ENCODE measurements around the gene LPIN1.
A peak's percentile ranks its signal among the peaks of the same experiment; 100 is the strongest.

LPIN1 gene

GRCh38 chr2:11746376-11746806 is at the start of gene LPIN1:
LPIN1 (plus strand) TSS chr2:11746632; CDS start chr2:11765542, 18,910 bp downstream.
- peak; percentile 87 for DNase-seq (ENCODE audit: low read depth)

- no peak for DNase-seq (ENCODE audit: low read depth)
These were observed 49.7 kb upstream of the LPIN1 start for GRCh38 chr2:11696736-11697102.

GRCh38 chr2:11697103-11697871 is 49.1 kb upstream of the LPIN1 start:
- DNase-seq (ENCODE audit: low read depth) = no peak

GRCh38 chr2:11698009-11698922 is 48.2 kb upstream of the LPIN1 start:
- DNase-seq (ENCODE audit: low read depth) = no peak

GRCh38 chr2:11699686-11700670 is 46.5 kb upstream of the LPIN1 start:
- DNase-seq (ENCODE audit: low read depth) = no peak

GRCh38 chr2:11701206-11701605 is 45.2 kb upstream of the LPIN1 start:
- no peak for DNase-seq (ENCODE audit: low read depth)

GRCh38 chr2:11701751-11702301 is 44.6 kb upstream of the LPIN1 start:
- DNase-seq (ENCODE audit: low read depth) = no peak

- DNase-seq (ENCODE audit: low read depth) = no peak
These were observed 43.5 kb upstream of the LPIN1 start for GRCh38 chr2:11702946-11703345.

GRCh38 chr2:11703700-11704099 is 42.7 kb upstream of the LPIN1 start:
- no peak for DNase-seq (ENCODE audit: low read depth)

- DNase-seq (ENCODE audit: low read depth) = no peak
These were observed 41.4 kb upstream of the LPIN1 start for GRCh38 chr2:11705063-11705462.

GRCh38 chr2:11705711-11706110 is 40.7 kb upstream of the LPIN1 start:
- DNase-seq (ENCODE audit: low read depth) = no peak

- no peak for DNase-seq (ENCODE audit: low read depth)
These were observed 38.3 kb upstream of the LPIN1 start for GRCh38 chr2:11708106-11708505.

- no peak for DNase-seq (ENCODE audit: low read depth)
These were observed 37.1 kb upstream of the LPIN1 start for GRCh38 chr2:11709293-11709692.

- no peak for DNase-seq (ENCODE audit: low read depth)
These were observed 36.2 kb upstream of the LPIN1 start for GRCh38 chr2:11710210-11710609.

GRCh38 chr2:11710632-11711353 is 35.6 kb upstream of the LPIN1 start:
- no peak for DNase-seq (ENCODE audit: low read depth)

GRCh38 chr2:11711354-11711716 is 35.1 kb upstream of the LPIN1 start:
- no peak for DNase-seq (ENCODE audit: low read depth)

- DNase-seq (ENCODE audit: low read depth) = no peak
These were observed 34.7 kb upstream of the LPIN1 start for GRCh38 chr2:11711751-11712150.

GRCh38 chr2:11712866-11713265 is 33.6 kb upstream of the LPIN1 start:
- no peak for DNase-seq (ENCODE audit: low read depth)

- no peak for DNase-seq (ENCODE audit: low read depth)
These were observed 32.6 kb upstream of the LPIN1 start for GRCh38 chr2:11713815-11714214.

GRCh38 chr2:11715987-11716652 is 30.3 kb upstream of the LPIN1 start:
- DNase-seq (ENCODE audit: low read depth) = no peak

Measured in activated T-cell treated with anti-CD3 and anti-CD28 coated beads for 48 hours (primary cell).